Measurements from ENCODE around the gene FBN1.

Gene FBN1

DNA sequence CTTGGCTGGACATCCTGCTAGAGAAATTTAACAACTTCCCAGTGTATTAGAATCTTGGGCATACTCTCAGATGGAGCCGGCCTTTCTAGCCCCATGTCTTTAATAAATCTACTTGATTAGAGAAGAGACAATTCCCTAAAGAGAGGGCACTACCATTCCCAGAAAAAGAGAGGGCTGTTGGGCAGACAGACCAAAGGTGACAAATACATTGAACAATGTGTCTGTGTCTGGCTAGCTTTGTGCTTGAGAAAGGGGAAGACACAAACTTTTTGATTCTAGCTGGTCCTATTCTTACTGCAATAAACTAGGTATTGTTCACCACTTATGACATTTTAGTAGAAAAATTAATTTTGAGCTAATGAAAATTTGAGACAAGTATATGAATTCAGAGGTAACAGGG lies 256.6 kb downstream of the FBN1 start:
- DNase-seq = no peak

DNA sequence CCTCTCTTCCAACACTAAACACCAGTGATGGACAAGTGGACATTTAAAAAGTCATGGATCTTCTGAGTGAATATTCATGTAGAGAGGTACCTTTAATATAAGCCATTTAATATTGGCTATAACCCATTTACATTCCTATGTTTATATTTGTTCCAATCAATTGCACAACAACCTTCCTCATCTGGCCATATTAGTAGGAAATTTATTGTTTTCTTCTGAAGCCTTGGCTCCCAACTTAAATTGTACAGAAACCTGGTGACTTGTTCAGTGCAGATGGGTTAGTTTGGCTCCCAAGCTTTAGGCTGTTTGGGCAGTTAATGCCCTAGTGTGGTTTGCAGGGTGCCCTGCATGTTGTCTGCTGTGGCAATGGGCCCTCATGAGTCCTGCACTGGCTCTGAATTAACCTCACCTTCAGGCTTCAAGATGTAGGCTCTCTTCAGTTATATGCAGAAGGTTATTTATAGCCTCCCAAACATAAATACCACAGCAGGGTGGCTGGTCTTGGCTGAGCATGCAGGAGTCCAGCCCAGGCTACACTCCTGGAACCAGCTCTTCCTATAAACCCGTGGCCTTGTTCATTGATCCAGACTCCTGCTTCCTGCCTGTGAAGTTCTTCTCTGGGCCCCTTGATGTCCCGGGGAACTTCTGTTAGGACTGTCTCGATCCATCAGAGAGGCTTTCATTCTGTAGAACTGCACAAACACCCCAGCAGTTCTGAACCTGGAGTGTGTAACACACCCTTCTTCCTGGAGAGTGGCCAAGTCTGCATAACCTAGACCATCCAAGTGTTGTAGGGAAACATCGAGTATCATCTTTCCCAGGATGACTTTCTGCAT lies 257.3 kb downstream of the FBN1 start:
- DNase-seq = no peak

DNA sequence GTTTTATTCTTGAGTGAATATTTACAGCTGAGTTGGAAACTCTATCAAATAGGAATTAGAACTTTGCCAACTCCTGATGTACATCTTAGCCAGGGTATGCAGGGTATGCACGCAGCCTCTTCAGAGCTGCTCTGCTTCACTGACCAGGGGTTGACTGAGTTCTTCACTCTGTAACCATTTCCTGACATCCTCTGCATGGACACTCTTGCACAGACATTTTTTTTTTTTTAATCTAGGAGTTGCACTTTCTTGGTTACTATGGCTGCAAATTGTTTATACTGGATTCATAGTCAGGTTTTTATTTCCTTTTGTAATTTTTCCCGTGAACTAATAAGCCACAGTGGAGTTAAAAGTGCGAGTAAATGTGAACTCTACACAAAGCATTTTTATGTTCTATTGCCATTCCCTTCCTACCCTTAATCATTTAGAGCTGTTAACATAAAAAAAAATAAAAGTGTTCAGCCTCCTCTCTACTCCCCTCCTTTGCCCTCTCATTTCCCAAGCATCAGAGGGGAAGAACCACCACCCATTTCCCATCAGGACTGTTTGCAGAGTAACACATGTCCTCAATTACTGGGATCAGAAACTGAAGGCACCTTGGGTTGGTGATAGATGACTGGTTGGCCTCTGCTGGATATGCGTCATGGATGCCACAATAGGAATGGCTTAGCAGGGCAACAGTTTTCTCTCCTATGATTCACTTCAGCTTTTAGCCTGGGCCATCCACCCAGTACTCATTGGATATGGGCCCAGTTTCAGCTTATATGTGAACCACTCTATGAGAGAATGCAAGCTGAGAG lies 260.3 kb downstream of the FBN1 start:
- no peak for DNase-seq

DNA sequence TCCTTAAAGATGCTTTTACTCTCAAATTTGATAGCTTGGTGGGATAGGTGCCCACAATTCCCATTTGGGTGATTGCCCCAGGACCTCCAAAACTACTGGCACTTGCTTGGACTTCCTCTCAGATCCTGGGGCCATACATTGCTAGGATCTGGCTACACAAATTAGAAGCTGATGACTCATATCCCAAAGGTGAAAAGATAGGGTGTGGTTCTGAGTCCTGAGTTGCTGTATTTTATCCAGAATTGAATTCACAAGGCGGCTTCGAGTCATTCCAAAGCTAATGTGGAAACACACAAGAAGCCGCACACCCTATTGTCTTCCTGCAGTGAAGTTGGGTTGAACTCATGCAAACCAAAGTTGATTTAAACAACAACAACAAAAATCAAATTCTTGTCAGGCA lies 260.9 kb downstream of the FBN1 start:
- no peak for DNase-seq

DNA sequence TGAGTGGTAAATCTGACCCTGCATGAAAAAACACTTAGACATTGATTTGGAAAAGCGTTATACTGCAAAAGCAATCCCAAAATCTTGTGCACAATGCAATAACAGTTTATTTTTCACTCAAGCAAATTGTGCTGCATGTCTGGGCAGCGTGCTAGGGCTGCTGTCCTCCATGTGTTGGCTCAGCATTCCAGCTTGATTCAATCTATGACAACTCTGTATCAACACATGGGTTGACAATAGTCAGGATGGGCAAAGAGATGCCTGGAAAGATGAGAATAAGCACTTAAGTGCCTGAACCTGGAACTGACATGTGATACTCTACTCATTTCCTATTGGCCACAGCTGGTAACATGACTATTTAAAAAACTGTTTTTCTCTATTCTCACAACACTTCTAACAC lies 262.5 kb downstream of the FBN1 start:
- no peak for DNase-seq

DNA sequence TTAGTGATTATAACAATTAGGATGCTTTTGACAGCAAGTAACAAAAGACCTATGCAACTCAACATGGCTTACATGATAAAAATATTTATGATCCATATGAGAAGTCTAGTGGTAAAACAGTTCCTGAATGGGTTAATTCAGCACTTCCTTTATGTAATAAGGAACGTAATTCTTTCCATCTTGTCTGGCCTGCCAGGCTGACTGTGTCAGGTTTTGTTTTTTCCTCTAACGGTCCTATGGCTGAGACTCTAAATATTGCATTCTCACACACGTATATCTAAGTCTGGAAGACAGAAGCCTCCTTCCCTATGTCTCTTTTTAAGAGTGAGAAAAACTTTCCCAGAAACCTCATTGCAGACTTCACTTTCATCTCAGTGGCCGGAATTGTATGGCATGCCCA lies 263.6 kb downstream of the FBN1 start:
- no peak for DNase-seq

DNA sequence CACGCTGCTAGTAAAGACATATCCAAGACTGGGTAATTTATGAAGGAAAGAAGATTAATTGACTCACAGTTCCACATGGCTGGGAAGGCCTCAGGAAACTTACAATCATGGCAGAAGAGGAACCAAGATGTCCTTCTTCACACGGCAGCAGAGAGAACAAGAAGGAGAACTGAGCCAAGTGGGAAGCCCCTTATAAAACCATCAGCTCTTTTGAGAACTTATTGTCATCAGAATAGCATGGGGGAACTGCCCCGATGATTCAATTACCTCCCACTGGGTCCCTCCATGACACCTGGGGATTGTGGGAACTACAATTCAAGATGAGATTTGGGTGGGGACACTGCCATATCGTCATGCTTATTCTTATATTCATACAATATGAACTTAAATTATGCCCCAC lies 265.3 kb downstream of the FBN1 start:
- DNase-seq = no peak

DNA sequence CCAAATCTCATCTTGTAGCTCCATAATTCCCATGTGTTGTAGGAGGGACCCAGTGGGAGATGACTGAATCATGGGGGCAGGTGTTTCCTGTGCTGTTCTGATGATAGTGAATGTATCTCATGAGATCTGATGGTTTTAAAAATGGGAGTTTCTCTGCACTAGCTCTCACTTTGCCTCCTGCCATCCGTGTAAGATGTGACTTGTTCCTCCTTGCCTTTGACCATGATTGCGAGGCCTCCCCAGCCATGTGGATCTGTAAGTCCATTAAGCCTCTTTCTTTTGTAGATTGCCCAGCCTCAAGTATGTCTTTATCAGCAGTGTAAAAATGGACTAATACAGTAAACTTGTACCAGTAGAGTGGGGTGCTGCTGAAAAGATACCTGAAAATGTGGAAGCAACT lies 269.7 kb downstream of the FBN1 start:
- no peak for DNase-seq

DNA sequence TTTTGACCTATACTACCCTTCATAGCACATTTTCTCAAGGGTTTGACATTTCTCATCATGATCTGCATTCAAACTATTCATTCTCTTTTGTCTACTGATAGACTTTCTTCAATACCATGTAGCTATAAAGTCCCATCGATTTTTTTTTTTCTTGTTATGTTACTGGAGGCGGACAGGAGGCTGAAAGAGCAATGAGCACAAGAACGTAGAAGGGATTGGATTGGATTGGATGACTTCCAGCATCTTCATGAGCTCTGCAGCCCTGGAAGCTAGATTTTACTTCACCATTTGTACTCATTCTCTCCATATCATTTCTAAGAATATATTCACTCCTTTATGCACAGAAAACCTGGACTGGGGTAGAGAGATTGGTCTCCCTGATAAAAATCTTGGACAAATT lies 271.0 kb downstream of the FBN1 start:
- DNase-seq = no peak

DNA sequence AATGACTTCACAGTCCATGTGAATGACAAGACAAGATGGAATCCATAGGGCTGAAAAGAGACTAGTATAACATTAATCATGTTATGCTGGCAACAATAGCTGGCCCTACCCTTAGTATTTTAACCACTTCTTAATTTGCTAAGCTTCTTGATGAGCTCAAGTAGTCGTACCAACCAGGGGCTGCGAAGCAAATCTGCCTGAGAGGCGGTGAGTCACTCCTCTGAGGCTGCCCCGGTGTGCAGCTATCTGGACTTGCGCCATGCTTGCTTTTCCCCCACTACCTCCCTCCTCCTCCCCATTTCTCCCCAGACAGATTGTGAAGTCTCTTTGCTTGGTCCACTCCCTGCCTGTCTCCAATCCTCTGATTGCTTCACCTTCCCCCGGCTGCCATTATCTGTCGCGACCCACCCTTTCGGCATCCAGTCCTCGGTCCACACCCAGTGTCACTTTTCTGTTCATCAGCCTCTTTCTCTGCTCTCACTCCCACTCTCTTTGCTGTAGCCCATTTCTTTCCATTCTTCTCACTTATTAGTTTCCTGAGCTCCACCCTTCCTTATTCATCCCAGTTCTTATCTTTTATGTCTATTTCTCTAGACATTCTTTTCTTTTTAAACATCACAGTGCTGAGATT lies 271.6 kb downstream of the FBN1 start:
- DNase-seq = no peak

DNA sequence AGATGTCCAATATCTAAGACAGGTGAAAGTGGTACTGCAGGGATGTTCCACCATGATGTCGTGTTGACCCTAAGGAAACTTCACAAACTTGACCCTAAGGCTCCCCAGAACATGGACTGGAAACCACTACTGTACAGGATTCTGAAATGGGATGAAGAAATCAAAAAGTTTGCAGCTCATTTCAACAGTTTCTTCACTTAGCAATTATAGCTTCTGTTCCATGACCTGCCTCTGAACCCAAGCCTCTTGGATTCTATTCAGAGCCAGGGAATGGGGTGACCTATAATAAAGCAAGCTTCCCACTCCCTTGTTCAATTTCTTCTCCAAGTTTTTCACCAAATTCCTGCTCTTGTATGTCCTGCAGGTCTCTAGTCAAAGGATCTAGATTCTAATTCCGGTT lies 273.5 kb downstream of the FBN1 start:
- DNase-seq = no peak

DNA sequence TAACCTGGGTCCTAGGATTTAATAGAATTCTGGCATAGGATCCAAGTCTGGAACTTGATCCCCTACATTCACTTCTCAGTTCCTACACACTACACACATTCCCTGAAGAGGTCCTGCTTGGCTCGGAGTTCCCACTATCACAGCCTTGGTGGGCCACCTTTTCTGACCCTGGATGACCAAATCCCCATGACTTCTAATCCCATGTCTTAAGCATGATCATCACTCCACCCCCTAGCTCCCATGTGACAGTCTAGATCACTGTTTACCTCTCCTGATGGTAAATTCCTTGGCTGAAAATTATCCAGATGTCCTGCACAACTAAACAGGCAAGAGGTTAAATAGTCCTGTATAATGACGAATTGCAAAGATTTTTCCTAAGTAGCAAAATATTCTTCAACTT lies 274.0 kb downstream of the FBN1 start:
- no peak for DNase-seq

DNA sequence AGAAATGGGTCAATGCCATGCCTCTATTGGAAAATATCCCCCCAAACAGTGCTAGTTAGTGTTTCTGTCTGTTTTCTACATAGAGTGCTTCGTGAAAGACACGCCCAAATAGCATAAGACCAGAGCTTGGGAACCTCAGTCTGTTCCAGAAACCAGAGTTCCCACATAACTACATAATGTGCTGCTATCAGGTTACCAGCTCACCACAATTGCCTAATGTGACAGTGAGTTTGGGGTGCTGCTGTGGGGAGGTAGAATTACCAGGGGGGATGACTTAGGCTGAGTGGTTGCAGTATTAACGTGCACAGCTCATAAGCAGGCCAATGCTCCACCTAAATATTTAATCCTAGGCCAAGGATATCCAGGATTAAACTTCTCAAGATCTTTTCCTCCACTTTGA lies 275.0 kb downstream of the FBN1 start:
- no peak for DNase-seq

DNA sequence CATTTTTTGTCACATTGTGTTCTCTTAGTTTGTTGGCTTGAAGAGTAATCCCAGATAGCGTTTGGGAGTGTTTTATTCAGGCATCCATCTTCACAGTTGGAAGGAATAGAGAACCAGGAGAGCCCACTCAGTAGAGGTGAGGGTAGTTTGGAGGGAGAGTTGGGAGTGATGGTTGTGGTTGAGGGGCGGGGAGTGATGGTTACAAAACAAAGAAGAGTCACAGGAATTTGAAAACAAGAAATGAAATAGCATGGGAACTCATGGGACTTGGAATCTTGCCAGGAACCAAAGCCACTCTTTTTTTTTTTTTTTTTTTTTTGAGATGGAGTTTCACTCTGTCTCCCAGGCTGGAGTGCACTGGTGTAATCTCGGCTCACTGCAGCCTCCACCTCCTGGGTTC lies 278.0 kb downstream of the FBN1 start:
- DNase-seq = no peak

DNA sequence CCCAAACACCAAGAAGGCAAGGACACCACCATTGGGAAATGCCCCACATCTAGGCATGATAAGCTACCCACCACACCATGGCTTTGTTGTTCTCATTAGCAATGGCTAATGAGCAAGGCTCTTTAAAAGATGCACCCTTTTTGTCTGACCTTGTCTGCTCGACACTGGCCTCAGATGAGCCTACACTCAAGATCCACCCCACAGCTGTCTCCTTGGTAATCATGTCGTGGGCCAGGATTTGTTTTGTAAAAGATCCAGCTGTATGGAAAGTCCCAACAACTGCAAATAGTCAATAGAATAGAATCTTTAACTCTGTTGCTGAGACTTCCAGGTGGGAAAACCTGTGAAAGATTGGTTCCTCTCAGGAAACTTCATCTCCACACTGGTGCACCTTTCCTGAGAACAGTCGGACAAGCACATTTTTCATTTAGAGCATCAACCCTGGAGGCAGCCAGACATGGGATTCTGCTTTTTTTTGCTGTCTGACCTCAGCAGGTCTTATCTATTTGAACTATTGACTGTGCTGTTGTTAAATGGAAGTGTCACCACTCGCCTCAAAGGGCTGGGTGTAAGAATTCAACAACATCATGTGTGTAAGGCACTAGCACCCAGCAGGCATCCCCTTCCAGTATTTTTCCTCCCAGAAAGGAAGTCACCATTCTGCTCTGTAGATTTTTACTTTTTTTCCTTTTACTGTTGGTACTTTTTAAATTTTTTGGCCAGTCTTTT lies 278.8 kb downstream of the FBN1 start:
- no peak for DNase-seq

DNA sequence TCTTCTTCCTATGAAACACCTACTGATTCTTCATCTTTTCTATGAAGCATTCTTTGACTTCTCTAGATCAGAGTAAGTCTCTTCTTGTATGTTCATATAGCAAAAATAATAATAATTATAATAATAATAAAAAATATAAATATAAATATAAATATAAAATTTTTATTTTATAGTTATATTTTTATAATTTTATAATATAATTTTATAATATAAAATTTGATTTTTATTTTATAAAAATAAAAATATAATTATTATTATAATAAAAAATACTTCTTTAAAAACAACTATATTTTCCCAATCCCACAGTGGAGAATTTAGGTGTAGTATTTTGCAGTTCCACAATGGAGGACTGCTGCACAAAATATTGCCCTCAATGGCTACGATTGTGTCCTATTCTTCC lies 279.9 kb downstream of the FBN1 start:
- no peak for DNase-seq

DNA sequence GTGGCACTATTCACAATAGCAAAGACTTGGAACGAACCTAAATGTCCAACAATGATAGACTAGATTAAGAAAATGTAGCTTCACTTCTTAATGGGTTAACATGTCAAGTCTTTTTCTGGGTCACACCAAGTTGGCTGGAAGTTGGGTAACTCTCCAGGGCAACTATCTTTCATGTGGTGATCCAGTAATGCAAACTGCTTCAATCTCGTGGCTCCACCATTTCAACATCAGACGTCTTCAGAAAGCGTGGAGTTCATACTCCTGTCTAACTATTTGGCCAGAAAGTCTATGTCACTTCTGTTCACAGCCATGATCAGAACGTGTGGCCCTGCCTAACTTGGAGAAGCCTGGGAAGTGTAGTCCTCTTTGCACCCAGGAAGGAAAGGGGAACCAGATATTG lies 282.0 kb downstream of the FBN1 start:
- DNase-seq = no peak

DNA sequence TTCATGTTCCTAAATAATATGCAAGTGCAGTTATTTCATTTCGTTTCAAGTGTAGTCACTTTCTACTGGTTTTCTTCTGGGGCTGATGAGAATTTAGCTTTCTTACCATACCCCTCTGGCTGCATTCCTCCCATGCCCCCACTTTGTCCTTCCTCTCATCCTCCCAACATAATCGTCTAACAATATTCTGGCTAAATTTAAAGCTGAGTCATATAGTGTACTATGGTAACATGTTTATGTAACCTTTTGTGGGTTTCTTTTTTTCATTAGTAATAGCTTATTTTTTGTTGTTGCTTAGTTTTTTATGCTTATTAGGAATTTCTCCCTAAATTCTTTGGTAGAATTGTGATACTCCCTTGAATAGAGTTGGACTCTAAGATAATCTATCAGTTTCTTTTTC lies 283.8 kb downstream of the FBN1 start:
- no peak for DNase-seq

DNA sequence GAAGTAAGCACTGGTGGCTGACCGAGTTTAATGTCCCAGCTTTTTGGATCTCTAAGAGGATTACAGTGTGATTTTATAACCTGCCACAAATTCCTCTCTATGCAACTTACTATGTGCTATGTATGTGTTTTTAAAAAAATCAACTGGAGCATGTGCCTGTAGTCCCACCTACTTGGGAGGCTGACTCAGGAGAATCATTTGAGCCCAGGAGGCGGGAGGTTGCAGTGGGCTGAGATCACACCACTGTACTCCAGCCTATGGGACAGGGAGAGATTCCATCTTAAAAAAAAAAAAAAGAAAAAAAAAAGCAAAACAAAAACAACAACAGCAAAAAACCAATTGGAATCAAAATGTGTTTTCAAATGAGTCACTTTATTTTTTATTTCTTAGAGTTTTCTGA lies 284.7 kb downstream of the FBN1 start:
- DNase-seq = no peak

Measured in NCI-H1048 (cell line).